GM19328 (cell line): Measurements from ENCODE around the gene FAM24B.

Experiments used
- ATAC-seq: cut with Tn5 transposase; IDR thresholded peaks from one replicate; pipeline ENCODE4 v1.9.1; 2021; ENCODE audit warnings: mild to moderate bottlenecking, moderate library complexity; ENCODE audit not compliant: unreplicated experiment

Gene FAM24B

DNA sequence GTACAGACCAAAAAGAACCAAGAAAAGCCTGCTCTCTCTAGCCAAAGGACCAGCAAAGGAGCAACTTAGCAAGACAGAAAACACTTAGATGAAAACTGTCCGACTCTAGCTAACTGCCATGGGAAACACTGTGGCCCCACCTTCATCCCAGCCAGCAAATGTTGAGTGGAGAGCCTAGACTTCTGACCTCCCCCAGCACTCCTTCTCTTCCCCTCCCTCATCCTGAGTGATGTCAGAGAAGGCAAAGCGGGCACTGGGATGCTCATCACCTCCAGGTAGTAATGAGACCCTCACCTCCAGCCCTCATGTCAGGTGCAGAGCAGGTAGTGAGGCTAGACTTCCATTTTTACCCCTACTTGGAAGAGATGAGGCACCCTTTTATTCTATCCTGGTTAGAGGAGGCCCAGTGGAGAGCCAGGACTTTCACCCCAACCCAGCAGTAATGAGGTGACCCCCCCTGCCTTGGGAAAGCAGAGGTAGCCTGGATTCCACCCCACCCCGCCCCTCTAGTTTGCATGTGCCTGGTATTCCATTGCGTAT lies 50.6 kb downstream of the FAM24B start:
- ATAC-seq, result no peak

DNA sequence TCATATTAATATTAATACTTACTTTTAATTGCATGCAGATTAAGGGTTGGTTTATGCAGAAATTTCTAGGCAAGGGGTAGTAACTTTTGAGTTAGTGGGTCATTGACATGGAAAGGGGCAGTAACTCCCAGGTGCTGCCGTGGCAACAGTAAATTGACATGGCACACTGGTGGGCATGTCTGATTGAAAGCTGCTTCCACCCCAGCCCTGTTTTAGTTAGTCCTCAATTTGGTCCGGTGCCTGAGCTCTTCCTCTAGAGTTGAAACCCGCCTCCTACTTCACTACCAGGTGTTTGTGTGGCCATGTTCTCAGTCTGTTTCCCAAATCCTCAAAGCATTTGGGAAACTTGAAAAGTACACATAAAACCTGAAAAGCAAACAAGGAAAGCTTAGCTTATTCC lies 52.1 kb downstream of the FAM24B start:
- no peak for ATAC-seq

DNA sequence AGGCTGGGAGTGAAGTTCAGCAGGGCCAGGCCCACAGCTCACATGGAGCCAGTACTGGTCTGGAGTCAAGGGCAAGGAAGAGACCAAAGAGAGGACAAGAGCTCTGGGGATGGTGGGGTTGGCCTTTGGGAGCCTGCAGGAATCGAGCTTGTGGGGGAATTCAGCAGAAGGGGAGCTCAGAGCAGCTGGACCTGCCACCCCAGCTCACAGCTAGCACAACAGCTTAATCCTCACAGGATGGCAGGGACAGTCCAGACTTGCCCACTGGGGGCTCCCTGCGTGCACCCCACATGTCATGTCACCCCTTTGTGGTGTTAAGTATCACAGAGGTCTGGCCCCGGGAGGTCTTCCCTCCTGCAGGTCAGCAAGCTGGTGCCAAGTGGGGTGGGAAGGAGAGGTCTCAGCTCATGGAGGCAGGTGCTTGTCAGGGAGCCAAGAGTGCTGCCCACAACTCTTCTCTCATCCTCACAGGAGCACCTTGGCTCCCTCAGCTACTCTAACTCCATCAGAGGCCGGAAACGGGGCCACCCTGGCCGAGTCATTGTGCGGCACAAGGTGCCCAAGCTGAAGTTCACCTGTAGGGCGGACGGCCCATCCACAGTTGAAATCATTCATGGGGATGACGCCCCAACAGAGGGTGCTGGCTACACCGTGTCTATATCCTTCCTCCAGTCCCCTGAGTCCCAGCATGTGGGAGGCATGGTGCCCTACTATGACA lies 56.2 kb downstream of the FAM24B start:
- no peak for ATAC-seq

GRCh38 chr10:122821808-122822207 lies 57.6 kb downstream of the FAM24B start:
- ATAC-seq, result no peak

GRCh38 chr10:122815458-122815857 lies 63.9 kb downstream of the FAM24B start:
- no peak for ATAC-seq

GRCh38 chr10:122814493-122814892 lies 64.9 kb downstream of the FAM24B start:
- ATAC-seq, result no peak

- ATAC-seq, result no peak
Observed at GRCh38 chr10:122812751-122813150, 66.6 kb downstream of the FAM24B start.

DNA sequence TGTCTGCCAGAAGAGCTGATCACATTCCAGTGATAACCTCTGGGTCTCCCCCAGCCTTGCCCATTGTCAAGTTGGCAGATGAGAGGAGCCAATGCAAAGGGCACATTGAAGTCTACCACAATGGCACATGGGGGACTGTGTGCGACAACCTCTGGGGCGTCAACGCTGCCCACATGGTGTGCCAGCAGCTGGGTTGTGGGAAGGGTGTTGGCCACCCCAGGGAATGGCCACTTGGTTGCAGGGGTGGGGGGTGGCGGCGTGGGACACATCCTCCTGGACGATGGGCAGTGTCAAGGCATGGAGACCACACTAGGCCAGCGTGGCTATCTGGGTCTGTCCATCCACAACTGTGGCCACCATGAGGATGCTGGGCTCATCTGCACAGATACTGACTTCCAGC lies 77.1 kb downstream of the FAM24B start:
- ATAC-seq, result no peak
